ENCODE measurements around the gene SPATA46. TPM values are rescaled to one million over a fixed set of nuclear protein-coding genes. Genes with fewer than 3 reads are reported as not detected.

Gene SPATA46
- total RNA-seq, 4 donors from 2014 or later: not detected

- DNase-seq: no peak
- Histone ChIP-seq H3K36me3 (no peaks in the 10 kb centered on the region), H3K9me3 (no peaks in the 10 kb centered on the region), H3K4me3 (replicated peaks in 1 of 3) (no peak overlapping the region), H3K27ac (no peak overlapping the region), H3K4me1 (no peaks in the 10 kb centered on the region), H3K27me3 (no peaks in the 10 kb centered on the region)
- TF ChIP-seq, protein P1, sequence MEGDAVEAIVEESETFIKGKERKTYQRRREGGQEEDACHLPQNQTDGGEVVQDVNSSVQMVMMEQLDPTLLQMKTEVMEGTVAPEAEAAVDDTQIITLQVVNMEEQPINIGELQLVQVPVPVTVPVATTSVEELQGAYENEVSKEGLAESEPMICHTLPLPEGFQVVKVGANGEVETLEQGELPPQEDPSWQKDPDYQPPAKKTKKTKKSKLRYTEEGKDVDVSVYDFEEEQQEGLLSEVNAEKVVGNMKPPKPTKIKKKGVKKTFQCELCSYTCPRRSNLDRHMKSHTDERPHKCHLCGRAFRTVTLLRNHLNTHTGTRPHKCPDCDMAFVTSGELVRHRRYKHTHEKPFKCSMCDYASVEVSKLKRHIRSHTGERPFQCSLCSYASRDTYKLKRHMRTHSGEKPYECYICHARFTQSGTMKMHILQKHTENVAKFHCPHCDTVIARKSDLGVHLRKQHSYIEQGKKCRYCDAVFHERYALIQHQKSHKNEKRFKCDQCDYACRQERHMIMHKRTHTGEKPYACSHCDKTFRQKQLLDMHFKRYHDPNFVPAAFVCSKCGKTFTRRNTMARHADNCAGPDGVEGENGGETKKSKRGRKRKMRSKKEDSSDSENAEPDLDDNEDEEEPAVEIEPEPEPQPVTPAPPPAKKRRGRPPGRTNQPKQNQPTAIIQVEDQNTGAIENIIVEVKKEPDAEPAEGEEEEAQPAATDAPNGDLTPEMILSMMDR (IDR thresholded peaks at IDR 0.05): no peak
- TF ChIP-seq POLR2A (IDR thresholded peaks at IDR 0.05): no peak
- intact Hi-C loops (cut with DNase I): no loop called here
- 85 to 94% methylated on average over 2 of the region's 2 CpGs for WGBS, 2 donors
These were observed 30.2 kb upstream of the SPATA46 start for GRCh38 chr1:162406811-162407210.

- Histone ChIP-seq H3K27me3 (no peaks in the 10 kb centered on the region), H3K4me3 (replicated peaks in 1 of 3) (no peak overlapping the region), H3K36me3 (no peaks in the 10 kb centered on the region), H3K27ac (no peak overlapping the region), H3K4me1 (no peaks in the 10 kb centered on the region), H3K9me3 (no peaks in the 10 kb centered on the region)
- WGBS, 2 donors: 56 to 60% methylated on average over 5 of the region's 5 CpGs
- no peak for TF ChIP-seq POLR2A (IDR thresholded peaks at IDR 0.05)
- TF ChIP-seq, protein P1 (IDR thresholded peaks at IDR 0.05): no peak
- DNase-seq: no peak
- intact Hi-C loops (cut with DNase I): no loop called here
These were observed 29.1 kb upstream of the SPATA46 start for GRCh38 chr1:162405800-162406199.

DNA sequence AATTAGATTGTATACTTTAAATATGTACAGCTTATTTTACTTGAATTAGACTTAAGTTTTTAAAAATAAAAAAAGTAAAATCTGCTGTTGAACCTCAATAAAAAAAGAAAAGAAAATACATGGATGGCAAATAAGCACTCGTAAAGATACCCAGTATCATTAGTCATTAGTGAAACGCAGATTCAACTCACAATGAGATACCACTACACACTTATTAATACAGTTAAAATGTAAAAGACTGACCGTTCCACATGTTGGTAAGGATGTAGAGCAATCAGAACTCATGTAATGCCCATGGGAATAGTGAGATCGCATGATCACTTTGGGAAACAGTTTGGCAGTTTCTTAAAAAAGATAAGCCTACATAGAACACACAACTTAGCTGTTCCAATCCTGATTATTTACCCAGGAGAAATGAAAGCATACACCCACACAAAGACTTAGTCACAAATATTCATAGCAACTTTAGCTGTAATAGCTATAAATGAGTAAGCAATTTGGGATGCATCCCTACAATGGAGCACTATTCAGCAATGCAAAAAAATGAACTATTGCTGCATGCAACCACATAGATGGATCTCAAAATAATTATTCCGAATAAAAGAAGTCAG lies 28.0 kb upstream of the SPATA46 start:
- no peaks in the 10 kb centered on the region for H3K27me3 ChIP-seq
- H3K9me3 ChIP-seq: no peaks in the 10 kb centered on the region
- no peaks in the 10 kb centered on the region for H3K4me1 ChIP-seq
- H3K27ac ChIP-seq: no peak overlapping the region
- TF ChIP-seq, protein P1 (IDR thresholded peaks at IDR 0.05): no peak
- no peak for TF ChIP-seq POLR2A (IDR thresholded peaks at IDR 0.05)
- no peaks in the 10 kb centered on the region for H3K36me3 ChIP-seq
- H3K4me3 ChIP-seq (replicated peaks in 1 of 3): no peak overlapping the region
- no peak for DNase-seq
- WGBS, 2 donors: 64 to 74% methylated on average over 5 of the region's 5 CpGs
- intact Hi-C loops (cut with DNase I): no loop called here

DNA sequence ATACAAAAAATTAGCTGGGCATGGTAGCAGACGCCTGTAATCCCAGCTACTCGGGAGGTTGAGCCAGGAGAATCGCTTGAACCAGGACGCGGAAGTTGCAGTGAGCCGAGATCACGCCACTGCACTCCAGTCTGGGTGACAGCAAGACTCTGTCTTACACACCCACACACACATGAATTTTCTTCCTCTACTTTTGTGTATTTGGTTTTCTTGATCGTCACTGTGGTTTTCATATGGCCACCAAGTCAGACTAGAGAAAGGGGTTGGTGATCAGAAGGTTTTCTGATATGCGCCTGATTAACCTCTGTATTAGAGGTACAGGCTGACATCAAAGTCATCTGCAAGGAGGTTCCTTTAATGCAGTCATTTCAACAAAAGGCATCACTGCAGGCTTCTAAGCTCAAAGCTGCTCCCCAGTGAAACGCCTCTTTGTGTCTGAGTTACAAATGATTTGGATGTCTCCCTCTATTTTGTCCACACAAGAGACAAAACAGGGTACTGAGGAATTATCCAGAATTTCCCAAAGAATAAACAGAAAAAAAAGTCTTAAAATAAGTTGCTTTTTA lies 24.2 kb upstream of the SPATA46 start:
- Histone ChIP-seq H3K27me3 (no peaks in the 10 kb centered on the region), H3K27ac (no peak overlapping the region), H3K36me3 (no peaks in the 10 kb centered on the region), H3K4me3 (replicated peaks in 1 of 3) (no peak overlapping the region), H3K9me3 (no peaks in the 10 kb centered on the region), H3K4me1 (no peaks in the 10 kb centered on the region)
- intact Hi-C loops (cut with DNase I): no loop called here
- no peak for TF ChIP-seq POLR2A (IDR thresholded peaks at IDR 0.05)
- TF ChIP-seq, protein P1 (IDR thresholded peaks at IDR 0.05): no peak
- no peak for DNase-seq
- WGBS, 2 donors: 93% methylated on average over 10 of the region's 10 CpGs

GRCh38 chr1:162398999-162399580 lies 22.4 kb upstream of the SPATA46 start:
- Histone ChIP-seq H3K4me3 (replicated peaks in 1 of 3) (no peak overlapping the region), H3K36me3 (no peaks in the 10 kb centered on the region), H3K27me3 (no peaks in the 10 kb centered on the region), H3K27ac (no peak overlapping the region), H3K4me1 (no peaks in the 10 kb centered on the region), H3K9me3 (no peaks in the 10 kb centered on the region)
- TF ChIP-seq POLR2A (IDR thresholded peaks at IDR 0.05): no peak
- TF ChIP-seq, protein P1 (IDR thresholded peaks at IDR 0.05): no peak
- intact Hi-C loops (cut with DNase I): no loop called here
- 82 to 86% methylated on average over 8 of the region's 8 CpGs for WGBS, 2 donors
- no peak for DNase-seq
